Activated T-helper 17 cell treated with anti-CD3 and anti-CD28 coated beads, Interleukin-2, amount 50 U/mL, for 72 hours (primary cell): ENCODE data around the gene SLC5A2. TPM values are rescaled to one million over a fixed set of nuclear protein-coding genes. Genes with fewer than 3 reads are reported as not detected.
A peak's percentile ranks its signal among the peaks of the same experiment; 100 is the strongest.
"Not testable (repeated sequence)": the region's sequence is repeated elsewhere in the genome, so short reads cannot be mapped to it uniquely, and the experiment has no call there.

Experiments used
- ATAC-seq: fragments of 150-1000 bp; cut with Tn5 transposase; replicated peaks from 2 replicates; pipeline ENCODE4 v1.10.0; 2021; ENCODE audit warnings: mild to moderate bottlenecking, moderate library complexity
- H3K27ac Mint-ChIP-seq: one replicate; pipeline ENCODE4 v1.8.0; 2022; ENCODE audit warnings: mixed read lengths
- H3K27me3 Mint-ChIP-seq: one replicate; pipeline ENCODE4 v1.8.0; 2022; ENCODE audit warnings: mixed read lengths
- H3K36me3 Mint-ChIP-seq: one replicate; pipeline ENCODE4 v1.8.0; 2022; ENCODE audit warnings: low read depth, mild to moderate bottlenecking, mixed read lengths
- H3K4me1 Mint-ChIP-seq: one replicate; pipeline ENCODE4 v1.8.0; 2022; ENCODE audit warnings: mixed read lengths
- H3K4me3 Mint-ChIP-seq: one replicate; pipeline ENCODE4 v1.8.0; 2022; ENCODE audit warnings: mild to moderate bottlenecking, mixed read lengths
- H3K9me3 Mint-ChIP-seq: one replicate; pipeline ENCODE4 v1.8.0; 2022; ENCODE audit warnings: mixed read lengths
- total RNA-seq, 2 donors: library from RNA; stranded (reverse); gene quantifications; one replicate each; pipeline ENCODE4 v1.2.3, GENCODE V29; 2022

SLC5A2 gene
- total RNA-seq, 2 donors from 2014 or later = 0.50 to 1.2 TPM

- peaks cover 5% of the 10 kb centered on the region for H3K4me1 Mint-ChIP-seq
Measured at GRCh38 chr16:31489616-31490584, 7.0 kb downstream of the SLC5A2 start.

GRCh38 chr16:31491778-31492418 lies 9.0 kb downstream of the SLC5A2 start:
- no peaks in the 10 kb centered on the region for H3K9me3 Mint-ChIP-seq
- peaks cover 21% of the 10 kb centered on the region for H3K36me3 Mint-ChIP-seq

More at GRCh38 chr16:31489616-31490584, 7.0 kb downstream of the SLC5A2 start:
- peaks cover 15% of the 10 kb centered on the region for H3K36me3 Mint-ChIP-seq
- no peak for ATAC-seq
- no peaks in the 10 kb centered on the region for H3K27me3 Mint-ChIP-seq
- no peak overlapping the region for H3K27ac Mint-ChIP-seq
- H3K9me3 Mint-ChIP-seq = no peaks in the 10 kb centered on the region
- peak overlapping the region; percentile 27 for H3K4me3 Mint-ChIP-seq

GRCh38 chr16:31493506-31494125 lies 10.7 kb downstream of the SLC5A2 start:
- Mint-ChIP-seq H3K4me1 (peaks cover 5% of the 10 kb centered on the region), H3K27ac (peak overlapping the region; percentile 23), H3K36me3 (peaks cover 37% of the 10 kb centered on the region), H3K4me3 (no peak overlapping the region), H3K9me3 (no peaks in the 10 kb centered on the region), H3K27me3 (no peaks in the 10 kb centered on the region)
- no peak for ATAC-seq

More at GRCh38 chr16:31491778-31492418, 9.0 kb downstream of the SLC5A2 start:
- Mint-ChIP-seq H3K4me1 (peaks cover 5% of the 10 kb centered on the region), H3K4me3 (no peak overlapping the region), H3K27me3 (no peaks in the 10 kb centered on the region), H3K27ac (no peak overlapping the region)
- ATAC-seq = no peak

- no peaks in the 10 kb centered on the region for H3K9me3 Mint-ChIP-seq
- no peaks in the 10 kb centered on the region for H3K27me3 Mint-ChIP-seq
- ATAC-seq = no peak
- H3K27ac Mint-ChIP-seq = no peak overlapping the region
- H3K4me3 Mint-ChIP-seq = no peak overlapping the region
- H3K36me3 Mint-ChIP-seq = peaks cover 53% of the 10 kb centered on the region
- H3K4me1 Mint-ChIP-seq = peaks cover 5% of the 10 kb centered on the region
Measured at GRCh38 chr16:31496670-31497069, 13.7 kb downstream of the SLC5A2 start.

GRCh38 chr16:31498493-31498892 lies 15.6 kb downstream of the SLC5A2 start:
- no peaks in the 10 kb centered on the region for H3K27me3 Mint-ChIP-seq
- H3K4me3 Mint-ChIP-seq = no peak overlapping the region
- peaks cover 43% of the 10 kb centered on the region for H3K36me3 Mint-ChIP-seq
- no peak for ATAC-seq
- H3K27ac Mint-ChIP-seq = no peak overlapping the region
- H3K4me1 Mint-ChIP-seq = no peaks in the 10 kb centered on the region
- no peaks in the 10 kb centered on the region for H3K9me3 Mint-ChIP-seq

- Mint-ChIP-seq H3K27ac (no peak overlapping the region), H3K27me3 (no peaks in the 10 kb centered on the region), H3K4me3 (no peak overlapping the region), H3K9me3 (no peaks in the 10 kb centered on the region), H3K4me1 (no peaks in the 10 kb centered on the region), H3K36me3 (peaks cover 38% of the 10 kb centered on the region)
- ATAC-seq = no peak
Measured at GRCh38 chr16:31499928-31500327, 17.0 kb downstream of the SLC5A2 start.

GRCh38 chr16:31501226-31501965 lies 18.5 kb downstream of the SLC5A2 start:
- H3K36me3 Mint-ChIP-seq = peaks cover 45% of the 10 kb centered on the region
- ATAC-seq = no peak
- peaks cover 5% of the 10 kb centered on the region for H3K4me1 Mint-ChIP-seq
- H3K27me3 Mint-ChIP-seq = no peaks in the 10 kb centered on the region
- no peak overlapping the region for H3K4me3 Mint-ChIP-seq
- H3K27ac Mint-ChIP-seq = no peak overlapping the region
- H3K9me3 Mint-ChIP-seq = no peaks in the 10 kb centered on the region

GRCh38 chr16:31501966-31502348 lies 19.0 kb downstream of the SLC5A2 start:
- no peak for ATAC-seq
- H3K36me3 Mint-ChIP-seq = peaks cover 50% of the 10 kb centered on the region
- H3K27ac Mint-ChIP-seq = no peak overlapping the region
- H3K9me3 Mint-ChIP-seq = no peaks in the 10 kb centered on the region
- H3K4me1 Mint-ChIP-seq = peaks cover 6% of the 10 kb centered on the region
- H3K27me3 Mint-ChIP-seq = no peaks in the 10 kb centered on the region
- no peak overlapping the region for H3K4me3 Mint-ChIP-seq

GRCh38 chr16:31502981-31503380 lies 20.1 kb downstream of the SLC5A2 start:
- H3K27ac Mint-ChIP-seq = no peak overlapping the region
- H3K4me3 Mint-ChIP-seq = no peak overlapping the region
- peaks cover 45% of the 10 kb centered on the region for H3K36me3 Mint-ChIP-seq
- no peak for ATAC-seq
- H3K4me1 Mint-ChIP-seq = peaks cover 11% of the 10 kb centered on the region
- no peaks in the 10 kb centered on the region for H3K9me3 Mint-ChIP-seq
- no peaks in the 10 kb centered on the region for H3K27me3 Mint-ChIP-seq

- peaks cover 11% of the 10 kb centered on the region for H3K4me1 Mint-ChIP-seq
- H3K27me3 Mint-ChIP-seq, H3K4me3 Mint-ChIP-seq, H3K27ac Mint-ChIP-seq, ATAC-seq, H3K9me3 Mint-ChIP-seq: not testable (repeated sequence)
- H3K36me3 Mint-ChIP-seq = peaks cover 42% of the 10 kb centered on the region
Measured at GRCh38 chr16:31503555-31503954, 20.6 kb downstream of the SLC5A2 start.

GRCh38 chr16:31504159-31504558 lies 21.2 kb downstream of the SLC5A2 start:
- Mint-ChIP-seq H3K27me3 (no peaks in the 10 kb centered on the region), H3K36me3 (peaks cover 42% of the 10 kb centered on the region), H3K27ac (no peak overlapping the region), H3K4me1 (peaks cover 17% of the 10 kb centered on the region), H3K9me3 (no peaks in the 10 kb centered on the region), H3K4me3 (no peak overlapping the region)
- no peak for ATAC-seq

GRCh38 chr16:31505483-31505882 lies 22.6 kb downstream of the SLC5A2 start:
- peaks cover 35% of the 10 kb centered on the region for H3K36me3 Mint-ChIP-seq
- no peaks in the 10 kb centered on the region for H3K27me3 Mint-ChIP-seq
- peaks cover 24% of the 10 kb centered on the region for H3K4me1 Mint-ChIP-seq
- peak overlapping the region; percentile 96 for H3K4me3 Mint-ChIP-seq
- no peaks in the 10 kb centered on the region for H3K9me3 Mint-ChIP-seq
- ATAC-seq = peak; percentile 83
- H3K27ac Mint-ChIP-seq = peak overlapping the region; percentile 80

GRCh38 chr16:31507617-31507928 lies 24.6 kb downstream of the SLC5A2 start:
- H3K27ac Mint-ChIP-seq = peak overlapping the region; percentile 99
- peak overlapping the region; percentile 96 for H3K4me3 Mint-ChIP-seq
- ATAC-seq = no peak
- no peaks in the 10 kb centered on the region for H3K9me3 Mint-ChIP-seq
- H3K27me3 Mint-ChIP-seq = no peaks in the 10 kb centered on the region
- H3K36me3 Mint-ChIP-seq = peaks cover 32% of the 10 kb centered on the region
- H3K4me1 Mint-ChIP-seq = peaks cover 24% of the 10 kb centered on the region
